H1 (cell line): Measurements from ENCODE around the gene PKDREJ. TPM values are rescaled to one million over a fixed set of nuclear protein-coding genes. Genes with fewer than 3 reads are reported as not detected.

Experiments
- CTCF ChIA-PET: fragments of 300-600 bp; sonication (Branson Sonifier 250); formaldehyde crosslinking; loops from one replicate; lab custom pipeline; 2021; ENCODE audit not compliant: partially characterized antibody; lab: Charles Lee
- POLR2A ChIA-PET: fragments of 300-600 bp; sonication (Branson Sonifier 250); formaldehyde crosslinking; loops from one replicate; lab custom pipeline; 2021; ENCODE audit warnings: inconsistent platforms; ENCODE audit not compliant: partially characterized antibody; lab: Charles Lee
- DNase-seq, 2 experiments: peaks; one replicate each; pipeline versions ENCODE4 v3.0.0 to v3.0.0-alpha.2; 2010 to 2022; ENCODE audit warnings: low spot score in 2 of 2, low read depth in 1 of 2, mixed read lengths in 1 of 2
- FAIRE-seq: peaks from 2 replicates; lab custom pipeline; 2011; peaks lifted over from hg19 to GRCh38; lab: Jason Lieb, UNC
- H2AFZ ChIP-seq: 2 replicates; pipeline ENCODE4 v1.8.1; 2012; ENCODE audit warnings: low read length, inconsistent platforms
- H2AK5ac ChIP-seq: 2 replicates; pipeline ENCODE4 v1.6.1; 2013; ENCODE audit warnings: low read depth, low read length
- H2BK120ac ChIP-seq: replicated peaks from 2 replicates; pipeline ENCODE3; 2013; ENCODE audit warnings: low read depth, low read length, inconsistent platforms
- H2BK12ac ChIP-seq: 2 replicates; pipeline ENCODE4 v1.6.1; 2013; ENCODE audit warnings: low read depth, low read length
- H2BK15ac ChIP-seq: 2 replicates; pipeline ENCODE4 v1.6.1; 2013; ENCODE audit warnings: low read length
- H2BK20ac ChIP-seq: 2 replicates; pipeline ENCODE4 v1.6.1; 2013; ENCODE audit warnings: low read length
- H2BK5ac ChIP-seq: 2 replicates; pipeline ENCODE4 v1.6.1; 2013; ENCODE audit warnings: low read depth, low read length
- H3K14ac ChIP-seq: 2 replicates; pipeline ENCODE4 v1.6.1; 2013; ENCODE audit warnings: inconsistent platforms; ENCODE audit not compliant: insufficient read length
- H3K18ac ChIP-seq: 2 replicates; pipeline ENCODE4 v1.6.1; 2013; ENCODE audit warnings: low read length; ENCODE audit errors: extremely low read depth
- H3K23ac ChIP-seq: 2 replicates; pipeline ENCODE4 v1.6.1; 2013; ENCODE audit warnings: inconsistent platforms; ENCODE audit not compliant: insufficient read length
- H3K23me2 ChIP-seq: 2 replicates; pipeline ENCODE4 v1.6.1; 2013; ENCODE audit warnings: low read depth, low read length
- H3K27ac ChIP-seq: 2 replicates; pipeline ENCODE4 v1.6.1; 2011; ENCODE audit warnings: low read depth, low read length, inconsistent platforms
- H3K27me3 ChIP-seq, 4 experiments: replicated peaks in 1 of 4; 1 replicate in 1 of 4; 2 replicates in 3 of 4; pipeline versions ENCODE4 v1.6.1 to v1.8.1; 2011 to 2013; ENCODE audit warnings: low read length in 3 of 4, mild to moderate bottlenecking in 3 of 4, inconsistent platforms in 2 of 4, mixed read lengths in 2 of 4, moderate library complexity in 1 of 4; ENCODE audit not compliant: control insufficient read depth in 3 of 4, insufficient read depth in 3 of 4; ENCODE audit errors: extremely low read depth in 1 of 4
- H3K36me3 ChIP-seq, 4 experiments: 2 replicates each; pipeline versions ENCODE4 v1.6.1 to v1.8.1; 2011 to 2013; ENCODE audit warnings: mild to moderate bottlenecking in 4 of 4, low read length in 3 of 4, moderate library complexity in 2 of 4, control low read depth in 1 of 4, inconsistent platforms in 1 of 4; ENCODE audit not compliant: insufficient read depth in 4 of 4, control insufficient read depth in 2 of 4
- H3K4ac ChIP-seq: replicated peaks from 2 replicates; pipeline ENCODE3; 2013; ENCODE audit warnings: low read length, low read depth, mixed read lengths, inconsistent platforms; ENCODE audit not compliant: insufficient read length
- H3K4me1 ChIP-seq, 4 experiments: replicated peaks in 1 of 4; 1 replicate in 1 of 4; 2 replicates in 3 of 4; pipeline versions ENCODE4 v1.6.1 to v1.8.1; 2011 to 2013; ENCODE audit warnings: low read length in 3 of 4, inconsistent platforms in 2 of 4, mixed read lengths in 1 of 4; ENCODE audit not compliant: insufficient read depth in 4 of 4, control insufficient read depth in 3 of 4
- H3K4me2 ChIP-seq, 2 experiments: 2 replicates each; pipeline versions ENCODE4 v1.6.1 to v1.8.1; 2011 to 2013; ENCODE audit warnings: low read depth in 2 of 2, low read length in 2 of 2, control low read depth in 1 of 2, inconsistent platforms in 1 of 2, mild to moderate bottlenecking in 1 of 2; ENCODE audit not compliant: insufficient read depth in 1 of 2
- H3K4me3 ChIP-seq, 4 experiments: fragments of 200-600, 300-600 bp in 1 of 4; sonication (generic), shearing (Covaris generic), sonication (Bioruptor Twin) in 1 of 4; 2 replicates each; pipeline versions ENCODE4 v1.5.1 to v1.8.1; 2011 to 2016; ENCODE audit warnings: low read length in 4 of 4, low read depth in 3 of 4, control low read depth in 2 of 4, inconsistent platforms in 2 of 4, mild to moderate bottlenecking in 2 of 4, mixed read lengths in 1 of 4, moderate library complexity in 1 of 4; ENCODE audit not compliant: insufficient read depth in 2 of 4; ENCODE audit errors: extremely low read depth in 1 of 4
- H3K56ac ChIP-seq: replicated peaks from 2 replicates; pipeline ENCODE3; 2013; ENCODE audit warnings: low read depth, mild to moderate bottlenecking, mixed read lengths, low read length, inconsistent platforms; ENCODE audit not compliant: insufficient read length
- H3K79me1 ChIP-seq: 2 replicates; pipeline ENCODE4 v1.6.1; 2013; ENCODE audit warnings: low read depth, low read length, control low read depth
- H3K79me2 ChIP-seq, 2 experiments: 2 replicates each; pipeline versions ENCODE4 v1.6.1 to v1.8.1; 2012 to 2013; ENCODE audit warnings: low read length in 2 of 2, mild to moderate bottlenecking in 2 of 2, inconsistent platforms in 1 of 2; ENCODE audit not compliant: insufficient read depth in 2 of 2, control insufficient read depth in 1 of 2
- H3K9ac ChIP-seq, 4 experiments: replicated peaks in 1 of 4; 1 replicate in 1 of 4; 2 replicates in 3 of 4; pipeline versions ENCODE4 v1.6.1 to v1.8.1; 2011 to 2013; ENCODE audit warnings: low read depth in 3 of 4, low read length in 3 of 4, control low read depth in 2 of 4, mild to moderate bottlenecking in 2 of 4, moderate library complexity in 2 of 4, inconsistent platforms in 1 of 4; ENCODE audit errors: extremely low read depth in 1 of 4
- H3K9me3 ChIP-seq, 2 experiments: 2 replicates each; pipeline versions ENCODE4 v1.6.1 to v1.8.1; 2012 to 2013; ENCODE audit warnings: mild to moderate bottlenecking in 2 of 2, moderate library complexity in 2 of 2, control low read depth in 1 of 2, inconsistent platforms in 1 of 2, low read depth in 1 of 2, low read length in 1 of 2, mixed read lengths in 1 of 2; ENCODE audit not compliant: insufficient read depth in 2 of 2
- H4K20me1 ChIP-seq, 2 experiments: replicated peaks in 1 of 2; 2 replicates each; pipeline versions ENCODE3 to v1.8.1; 2011 to 2013; ENCODE audit warnings: inconsistent platforms in 2 of 2, low read length in 2 of 2, mild to moderate bottlenecking in 1 of 2; ENCODE audit not compliant: insufficient read depth in 2 of 2, control insufficient read depth in 1 of 2
- H4K5ac ChIP-seq: 2 replicates; pipeline ENCODE4 v1.6.1; 2013; ENCODE audit warnings: low read length, low read depth, mixed read lengths, inconsistent platforms; ENCODE audit not compliant: insufficient read length
- H4K8ac ChIP-seq: 2 replicates; pipeline ENCODE4 v1.8.0; 2013; ENCODE audit warnings: mild to moderate bottlenecking, moderate library complexity, low read length, inconsistent platforms; ENCODE audit not compliant: insufficient read depth; ENCODE audit errors: extremely low read depth
- H4K91ac ChIP-seq: replicated peaks from 2 replicates; pipeline ENCODE3; 2013; ENCODE audit warnings: low read length, mixed read lengths, inconsistent platforms; ENCODE audit not compliant: insufficient read length
- CBX8 ChIP-seq: fragments of 300-800, 300-1000 bp; sonication (generic); IDR thresholded peaks from 2 replicates; pipeline ENCODE4 v1.7.1; 2016; ENCODE audit warnings: low read depth, low read length, borderline replicate concordance
- CHD1 ChIP-seq: IDR thresholded peaks from 2 replicates; pipeline ENCODE4 v1.6.1; 2012; ENCODE audit warnings: low read depth, low read length, improper control_type of control experiment
- EGR1 ChIP-seq: IDR thresholded peaks from 2 replicates; pipeline ENCODE4 v1.6.1; 2011; ENCODE audit warnings: low read depth, low read length, borderline replicate concordance
- FOSL1 ChIP-seq: IDR thresholded peaks from 2 replicates; pipeline ENCODE4 v1.6.1; 2011; ENCODE audit warnings: mild to moderate bottlenecking, low read depth, low read length, moderate library complexity; ENCODE audit not compliant: insufficient read depth
- KDM5A ChIP-seq: fragments of 200-600 bp; IDR thresholded peaks from 2 replicates; pipeline ENCODE4 v1.7.1; 2012; ENCODE audit warnings: mild to moderate bottlenecking, low read length, inconsistent platforms, mixed read lengths
- POLR2AphosphoS5 ChIP-seq: IDR thresholded peaks from 2 replicates; pipeline ENCODE4 v1.6.1; 2011; ENCODE audit warnings: low read depth, low read length
- POU5F1 ChIP-seq: IDR thresholded peaks from 2 replicates; pipeline ENCODE4 v1.6.1; 2011; ENCODE audit warnings: low read depth, mild to moderate bottlenecking, low read length, moderate library complexity
- RAD21 ChIP-seq, 2 experiments: IDR thresholded peaks in 1 of 2; conservative IDR thresholded peaks in 1 of 2; 2 replicates each; pipeline ENCODE4 v1.6.1; 2011; ENCODE audit warnings: low read depth in 2 of 2, low read length in 2 of 2, improper control_type of control experiment in 1 of 2, inconsistent platforms in 1 of 2, mild to moderate bottlenecking in 1 of 2, moderate library complexity in 1 of 2
- SIX5 ChIP-seq: IDR thresholded peaks from 2 replicates; pipeline ENCODE4 v1.6.1; 2011; ENCODE audit warnings: mild to moderate bottlenecking, low read depth, low read length
- SRF ChIP-seq: IDR thresholded peaks from 2 replicates; pipeline ENCODE4 v1.6.1; 2011; ENCODE audit warnings: mild to moderate bottlenecking, low read depth, low read length, moderate library complexity
- YY1 ChIP-seq: IDR thresholded peaks from 2 replicates; pipeline ENCODE4 v1.6.1; 2011; ENCODE audit warnings: low read depth, mild to moderate bottlenecking, low read length
- WGBS, 2 experiments: shearing (Covaris generic) in 1 of 2; methylation state at CpG; one replicate each; pipeline versions ENCODE4 v1.1.6 to v1.1.7; 2013 to 2015; ENCODE audit warnings: low lambda C conversion rate in 2 of 2, mixed read lengths in 2 of 2, inconsistent platforms in 1 of 2, low coverage in 1 of 2, missing lambda C conversion rate in 1 of 2; ENCODE audit not compliant: insufficient replicate concordance in 2 of 2, insufficient coverage in 1 of 2, insufficient read length in 1 of 2; ENCODE audit errors: extremely low coverage in 1 of 2, missing lambda C conversion rate in 1 of 2; 5-methylcytosine and 5-hydroxymethylcytosine counted together
- polyA plus RNA-seq, 7 experiments: library from polyadenylated mRNA; depleted of rRNA in 3 of 7; stranded (reverse) in 5 of 7; unstranded in 2 of 7; fragments of >200 nt in 5 of 7; fragments of 200-250 nt in 2 of 7; gene quantifications; 1 replicate in 5 of 7; 2 replicates in 1 of 7; 4 replicates in 1 of 7; pipeline versions ENCODE4 v1.2.1 to v1.2.3, GENCODE V29; 2011 to 2013; ENCODE audit warnings: missing spikeins in 2 of 7, mixed read lengths in 2 of 7
- total RNA-seq: library from RNA; stranded (reverse); fragmentation: NEBNext Ultra II Directional; extraction: Animal tissue kit (Norgen Biotek cat#: 25700); gene quantifications from 2 replicates; pipeline ENCODE4 v1.2.1, GENCODE V29; 2021

PKDREJ gene
- total and polyA plus RNA-seq, 2 of the 8 experiments (the other 6 are each of a cell fraction or from before 2014, with no cell fraction given), result 0.02 to 0.04 TPM

- Histone ChIP-seq H3K4me1 (no peaks in the 10 kb centered on the region), H3K27ac (no peak overlapping the region), H2BK20ac (no peak overlapping the region), H3K56ac (no peak overlapping the region), H2BK5ac (no peak overlapping the region), H3K9ac (no peak overlapping the region), H2BK12ac (no peak overlapping the region), H3K36me3 (peaks cover 0 to 3% (median 0%) of the 10 kb centered on the region in 4 experiments; a peak in 1 of 8 replicates), H3K79me1 (no peaks in the 10 kb centered on the region), H4K5ac (no peak overlapping the region), H4K8ac (no peak overlapping the region), H3K4ac (no peak overlapping the region), H2AK5ac (no peak overlapping the region), H3K23ac (no peak overlapping the region), H4K91ac (no peak overlapping the region), H2AFZ (no peak overlapping the region), H2BK15ac (no peak overlapping the region), H3K14ac (no peak overlapping the region), H3K27me3 (no peaks in the 10 kb centered on the region; a peak in 1 of 7 replicates), H3K4me2 (no peak overlapping the region), H3K4me3 (no peak overlapping the region), H3K9me3 (no peaks in the 10 kb centered on the region), H2BK120ac (no peak overlapping the region), H3K79me2 (no peaks in the 10 kb centered on the region), H4K20me1 (no peaks in the 10 kb centered on the region), H3K18ac (no peak overlapping the region), H3K23me2 (no peaks in the 10 kb centered on the region)
- POLR2A ChIA-PET, result no interaction called here
- no peak for TF ChIP-seq CHD1
- TF ChIP-seq POU5F1, result no peak
- no peak for TF ChIP-seq CBX8
- TF ChIP-seq YY1, result no peak
- TF ChIP-seq KDM5A, result no peak
- no peak for TF ChIP-seq RAD21 (IDR thresholded peaks at IDR 0.05 in 1 of 2, conservative IDR thresholded peaks at IDR 0.05 in 1 of 2; ENCODE audit: low read depth in 2 of 2, low read length in 2 of 2)
- TF ChIP-seq POLR2AphosphoS5, result no peak
- TF ChIP-seq SRF, result no peak
- no peak for TF ChIP-seq FOSL1
- TF ChIP-seq SIX5, result no peak
- no peak for TF ChIP-seq EGR1
- CTCF ChIA-PET, result interaction anchor here (0.8 to 1.5 kb wide), 3 partner anchors 10 to 162 kb away, joined by 3 read pairs; partner anchors contain the start of gene CDPF1
- 83% methylated on average over 6 of the region's 6 CpGs; no CpG with 5 or more reads in 1 of the 2 experiments for WGBS, 2 experiments
- FAIRE-seq (no peak), DNase-seq (no peak)
Measured at GRCh38 chr22:46240506-46240905, 22.6 kb downstream of the PKDREJ start.
